OCI-LY7 (cell line): Measurements from ENCODE around the gene ZFAND2B. TPM values are rescaled to one million over a fixed set of nuclear protein-coding genes. Genes with fewer than 3 reads are reported as not detected.

ENCODE experiments used
- BruUV-seq: library from RNA; stranded (reverse); fragments of 400-500 nt; replicated peaks from 2 replicates; lab custom pipeline; 2021; lab: Mats Ljungman, UMichigan
- CTCF ChIA-PET: fragments of 300-600 bp; sonication (Branson Sonifier 250); formaldehyde crosslinking; loops from one replicate; lab custom pipeline; 2022; ENCODE audit warnings: antibody characterized with exemption; ENCODE audit not compliant: unreplicated experiment; lab: Charles Lee
- POLR2A ChIA-PET: fragments of 300-600 bp; sonication (Branson Sonifier 250); formaldehyde crosslinking; loops from one replicate; lab custom pipeline; 2022; ENCODE audit warnings: antibody characterized with exemption; lab: Charles Lee
- DNase-seq: peaks from one replicate; pipeline ENCODE4 v3.0.0-alpha.2; 2015; ENCODE audit warnings: low spot score
- H2AFZ ChIP-seq: fragments of 200-600 bp; sonication (generic), shearing (Covaris generic); 2 replicates; pipeline ENCODE4 v1.6.1; 2014; ENCODE audit warnings: mild to moderate bottlenecking, antibody characterized with exemption, low read length, moderate library complexity
- H3K27ac ChIP-seq: fragments of 200-600 bp; sonication (generic); 2 replicates; pipeline ENCODE4 v1.5.1; 2014; ENCODE audit warnings: mixed run types, low read depth, mild to moderate bottlenecking, moderate library complexity, low read length, inconsistent platforms; ENCODE audit not compliant: poor library complexity, severe bottlenecking
- H3K36me3 ChIP-seq: fragments of 200-600 bp; sonication (generic); 2 replicates; pipeline ENCODE4 v1.6.1; 2014; ENCODE audit warnings: mild to moderate bottlenecking, antibody characterized with exemption, low read length, moderate library complexity, mixed read lengths; ENCODE audit not compliant: insufficient read depth
- H3K4me1 ChIP-seq: fragments of 200-600 bp; sonication (generic); 2 replicates; pipeline ENCODE4 v1.5.1; 2014; ENCODE audit warnings: mild to moderate bottlenecking, low read length; ENCODE audit not compliant: insufficient read depth, poor library complexity, severe bottlenecking
- H3K4me2 ChIP-seq: fragments of 200-600 bp; sonication (generic); 2 replicates; pipeline ENCODE4 v1.6.1; 2014; ENCODE audit warnings: mild to moderate bottlenecking, low read length
- H3K4me3 ChIP-seq: fragments of 200-600 bp; sonication (generic); 2 replicates; pipeline ENCODE4 v1.5.1; 2014; ENCODE audit warnings: mild to moderate bottlenecking, low read depth, low read length; ENCODE audit not compliant: poor library complexity, severe bottlenecking
- H3K79me2 ChIP-seq: fragments of 200-600 bp; sonication (generic); 2 replicates; pipeline ENCODE4 v1.6.1; 2016; ENCODE audit warnings: low read depth, mild to moderate bottlenecking, low read length, moderate library complexity, mixed read lengths; ENCODE audit not compliant: insufficient read depth
- H3K9me2 ChIP-seq: fragments of 200-600 bp; sonication (generic); 2 replicates; pipeline ENCODE4 v1.6.1; 2016; ENCODE audit warnings: mild to moderate bottlenecking, low read length, mixed read lengths; ENCODE audit not compliant: insufficient read depth
- H3K9me3 ChIP-seq: fragments of 200-600 bp; sonication (generic); 2 replicates; pipeline ENCODE4 v1.6.1; 2014; ENCODE audit warnings: mild to moderate bottlenecking, mixed run types, low read length, mixed read lengths
- H4K20me1 ChIP-seq: fragments of 200-600 bp; sonication (generic); 2 replicates; pipeline ENCODE4 v1.6.1; 2014; ENCODE audit warnings: mild to moderate bottlenecking, antibody characterized with exemption, low read length, moderate library complexity, mixed read lengths; ENCODE audit not compliant: insufficient read depth
- EZH2phosphoT487 ChIP-seq: fragments of 200-600 bp; sonication (generic); IDR thresholded peaks from 2 replicates; pipeline ENCODE4 v1.6.1; 2018; ENCODE audit warnings: low read depth, borderline replicate concordance, mild to moderate bottlenecking, mixed run types, antibody characterized with exemption, low read length, moderate library complexity, mixed read lengths
- intact Hi-C: fragments of 100-400 bp; cut with micrococcal nuclease; formaldehyde crosslinking; loops from one replicate; pipeline ENCODE4 v1.10.0; 2022; ENCODE audit not compliant: unreplicated experiment
- total RNA-seq, 2 experiments: library from RNA; depleted of rRNA in 1 of 2; stranded (reverse); fragments of >200 nt in 1 of 2; shearing (Covaris generic) in 1 of 2; gene quantifications; 2 replicates each; pipeline ENCODE4 v1.2.3, GENCODE V29; 2014 to 2022
- TF ChIP-seq, protein P1 (sequence below): fragments of 200-600 bp; sonication (generic); conservative IDR thresholded peaks from 2 replicates; pipeline ENCODE4 v1.5.1; 2014; ENCODE audit warnings: mild to moderate bottlenecking, antibody characterized with exemption, low read length, moderate library complexity, mixed read lengths

Gene ZFAND2B
- total RNA-seq, 2 experiments from 2014 or later, result 35.9 to 51.6 TPM

DNA sequence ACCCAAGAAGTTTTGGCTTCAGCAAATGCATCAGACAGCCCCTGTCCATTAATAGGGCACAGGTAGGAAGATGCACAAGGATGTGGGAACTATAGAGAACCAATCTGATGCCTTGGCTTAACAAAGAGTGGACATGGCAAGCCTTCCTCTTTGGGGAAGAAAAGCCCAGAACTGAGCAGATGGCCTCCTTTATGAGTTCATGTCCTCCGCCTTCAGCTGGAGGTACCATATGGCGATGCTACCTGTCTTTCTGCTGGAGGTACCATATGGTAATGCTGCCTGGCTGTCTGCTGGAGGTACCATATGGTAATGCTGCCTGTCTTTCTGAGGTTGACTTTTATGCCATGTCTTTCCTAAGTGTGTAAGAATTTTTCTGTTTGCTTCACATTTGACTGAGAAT is 22.5 kb upstream of the ZFAND2B start:
- Histone ChIP-seq H4K20me1 (0 out of 2 replicates have a peak, but pooled peaks cover 5% of the 10 kb centered on the region), H3K79me2 (peaks cover 11% of the 10 kb centered on the region; the same call in 1 of the 2 replicates), H3K9me2 (no peaks in the 10 kb centered on the region), H3K4me3 (no peak overlapping the region), H3K27ac (no peak overlapping the region), H3K36me3 (peaks cover 68% of the 10 kb centered on the region), H3K9me3 (no peaks in the 10 kb centered on the region), H3K4me1 (peaks cover 7% of the 10 kb centered on the region), H3K4me2 (no peak overlapping the region), H2AFZ (no peak overlapping the region)
- DNase-seq, result no peak
- intact Hi-C loops, result no loop called here
- POLR2A ChIA-PET, result interaction anchor here (1.3 kb wide), 1 partner anchor 22 kb away, joined by 3 read pairs; the partner anchor contains the start of gene ZFAND2B
- CTCF ChIA-PET, result no interaction called here
- BruUV-seq, result no TSS peak
- TF ChIP-seq, protein P1, sequence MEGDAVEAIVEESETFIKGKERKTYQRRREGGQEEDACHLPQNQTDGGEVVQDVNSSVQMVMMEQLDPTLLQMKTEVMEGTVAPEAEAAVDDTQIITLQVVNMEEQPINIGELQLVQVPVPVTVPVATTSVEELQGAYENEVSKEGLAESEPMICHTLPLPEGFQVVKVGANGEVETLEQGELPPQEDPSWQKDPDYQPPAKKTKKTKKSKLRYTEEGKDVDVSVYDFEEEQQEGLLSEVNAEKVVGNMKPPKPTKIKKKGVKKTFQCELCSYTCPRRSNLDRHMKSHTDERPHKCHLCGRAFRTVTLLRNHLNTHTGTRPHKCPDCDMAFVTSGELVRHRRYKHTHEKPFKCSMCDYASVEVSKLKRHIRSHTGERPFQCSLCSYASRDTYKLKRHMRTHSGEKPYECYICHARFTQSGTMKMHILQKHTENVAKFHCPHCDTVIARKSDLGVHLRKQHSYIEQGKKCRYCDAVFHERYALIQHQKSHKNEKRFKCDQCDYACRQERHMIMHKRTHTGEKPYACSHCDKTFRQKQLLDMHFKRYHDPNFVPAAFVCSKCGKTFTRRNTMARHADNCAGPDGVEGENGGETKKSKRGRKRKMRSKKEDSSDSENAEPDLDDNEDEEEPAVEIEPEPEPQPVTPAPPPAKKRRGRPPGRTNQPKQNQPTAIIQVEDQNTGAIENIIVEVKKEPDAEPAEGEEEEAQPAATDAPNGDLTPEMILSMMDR, result no peak
- no peak for TF ChIP-seq EZH2phosphoT487

DNA sequence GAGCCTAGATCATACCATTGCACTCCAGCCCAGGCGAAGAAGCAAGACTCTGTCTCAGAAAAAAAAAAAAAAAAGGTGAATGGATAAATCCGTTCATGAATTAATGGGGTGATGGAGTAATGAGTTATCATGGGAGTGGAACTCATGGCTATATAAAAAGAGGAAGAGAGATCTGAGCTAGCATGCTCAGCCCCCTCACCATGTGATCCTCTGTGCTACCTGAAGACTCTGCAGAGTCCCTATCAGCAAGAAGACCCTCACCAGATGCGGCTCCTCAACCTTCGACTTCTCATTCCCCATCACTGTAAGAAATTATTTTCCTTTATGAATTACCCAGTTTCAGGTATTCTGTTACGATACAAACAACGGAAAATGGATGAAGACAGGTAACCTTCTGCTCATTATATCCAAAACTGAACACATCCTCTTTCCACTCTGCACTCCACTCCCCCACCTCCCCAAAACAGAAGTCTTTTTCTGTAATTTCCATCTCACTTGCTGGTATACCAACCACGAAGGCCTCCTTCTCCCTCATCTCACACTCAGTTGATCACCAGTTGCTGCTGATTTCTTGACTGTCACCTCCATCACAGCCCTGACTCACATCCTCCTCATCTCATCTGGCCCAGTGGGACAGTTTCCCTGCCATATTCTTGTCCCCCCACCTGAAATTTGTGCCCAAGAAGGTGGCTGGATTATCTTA is 19.7 kb upstream of the ZFAND2B start:
- H3K4me3 ChIP-seq, result no peak overlapping the region
- ChIA-PET CTCF (no interaction called here), POLR2A (interaction anchor here (0.6 to 0.7 kb wide), 2 partner anchors 19 to 29 kb away, joined by 3 to 4 read pairs; partner anchors contain the start of gene ZFAND2B)
- H3K27ac ChIP-seq, result no peak overlapping the region
- H2AFZ ChIP-seq, result no peak overlapping the region
- H3K9me2 ChIP-seq, result no peaks in the 10 kb centered on the region
- H3K79me2 ChIP-seq, result no peaks in the 10 kb centered on the region
- no peaks in the 10 kb centered on the region for H3K9me3 ChIP-seq
- peaks cover 43% of the 10 kb centered on the region for H3K36me3 ChIP-seq
- peak; percentile 12 for DNase-seq
- no peaks in the 10 kb centered on the region for H3K4me1 ChIP-seq
- H4K20me1 ChIP-seq, result no peaks in the 10 kb centered on the region
- TF ChIP-seq, protein P1, result no peak
- no peak for TF ChIP-seq EZH2phosphoT487
- no TSS peak for BruUV-seq
- no peak overlapping the region for H3K4me2 ChIP-seq
- intact Hi-C loops, result no loop called here

DNA sequence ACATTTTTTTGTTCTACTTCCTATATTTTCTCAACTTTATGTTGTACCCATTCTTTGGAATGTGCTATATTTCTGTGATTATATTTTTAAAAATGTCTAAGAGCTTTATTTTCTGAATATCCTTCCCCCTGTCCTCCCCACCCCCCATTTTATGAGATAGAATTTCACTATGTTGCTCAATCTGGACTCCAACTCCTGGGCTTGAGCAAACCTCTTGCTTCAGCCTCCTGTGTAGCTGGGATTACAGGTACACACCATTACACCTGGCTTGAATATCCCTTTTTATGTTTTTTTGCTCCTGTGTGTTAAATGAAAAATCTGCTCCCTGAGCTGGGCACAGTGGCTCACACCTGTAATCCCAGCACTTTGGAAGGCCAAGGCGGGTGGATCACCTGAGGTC is 9.2 kb upstream of the ZFAND2B start:
- BruUV-seq, result no TSS peak
- H3K27ac ChIP-seq, result no peak overlapping the region
- ChIA-PET CTCF (interaction anchor here (0.6 kb wide), 1 partner anchor 9 kb away, joined by 7 read pairs; the partner anchor contains the start of gene ZFAND2B), POLR2A (interaction anchor here (0.8 to 0.9 kb wide), 2 partner anchors 9 to 15 kb away, joined by 3 to 4 read pairs; partner anchors contain the start of gene ZFAND2B)
- intact Hi-C loops, result no loop called here
- H3K4me1 ChIP-seq, result no peaks in the 10 kb centered on the region
- no peaks in the 10 kb centered on the region for H4K20me1 ChIP-seq
- H3K9me3 ChIP-seq, result no peaks in the 10 kb centered on the region
- no peaks in the 10 kb centered on the region for H3K79me2 ChIP-seq
- no peaks in the 10 kb centered on the region for H3K9me2 ChIP-seq
- no peak overlapping the region for H2AFZ ChIP-seq
- H3K4me2 ChIP-seq, result no peak overlapping the region
- DNase-seq, result no peak
- H3K4me3 ChIP-seq, result no peak overlapping the region
- H3K36me3 ChIP-seq, result no peaks in the 10 kb centered on the region
- TF ChIP-seq EZH2phosphoT487, result no peak
- TF ChIP-seq, protein P1, result no peak
